Gastroesophageal sphincter (tissue), 4 donors: ENCODE measurements around the gene PDZRN4. TPM values are rescaled to one million over a fixed set of nuclear protein-coding genes. Genes with fewer than 3 reads are reported as not detected.

Source experiments
- ATAC-seq: fragments of 150-250 bp; one replicate; pipeline ENCODE4 v1.9.1; 2016; ENCODE audit warnings: mild to moderate bottlenecking, moderate library complexity
- H3K27ac ChIP-seq, 4 donors: fragments of 200-600 bp; sonication (generic) in 3 of 4; 1 replicate in 3 of 4; 2 replicates in 1 of 4; pipeline ENCODE4 v1.5.1; 2016 to 2019
- H3K27me3 ChIP-seq: fragments of 200-600 bp; sonication (generic); one replicate; pipeline ENCODE4 v1.5.1; 2019
- H3K36me3 ChIP-seq, 2 donors: fragments of 200-600 bp; sonication (generic); one replicate each; pipeline ENCODE4 v1.5.1; 2019; ENCODE audit warnings: control low read depth in 1 of 2
- H3K4me1 ChIP-seq, 3 donors: fragments of 200-600 bp; sonication (generic); 1 replicate in 2 of 3; 2 replicates in 1 of 3; pipeline ENCODE4 v1.5.1; 2016 to 2019; ENCODE audit warnings: control low read depth in 2 of 3
- H3K4me3 ChIP-seq, 2 donors: fragments of 200-600 bp; sonication (generic); one replicate each; pipeline ENCODE4 v1.5.1; 2019; ENCODE audit warnings: mild to moderate bottlenecking in 1 of 2, moderate library complexity in 1 of 2
- H3K9me3 ChIP-seq, 3 donors: fragments of 200-600 bp; sonication (generic); one replicate each; pipeline ENCODE4 v1.5.1; 2017 to 2019; ENCODE audit warnings: control low read depth in 2 of 3
- CTCF ChIP-seq, 4 experiments: fragments of 200-600 bp in 2 of 4; fragments of 450-650 bp in 2 of 4; sonication (generic) in 1 of 4; IDR thresholded peaks; one replicate each; pipeline ENCODE4 v1.5.1; 2017 to 2019; ENCODE audit warnings: antibody characterized with exemption in 4 of 4, mild to moderate bottlenecking in 2 of 4, moderate library complexity in 2 of 4
- EP300 ChIP-seq: sonication (generic); formaldehyde crosslinking; IDR thresholded peaks from one replicate; pipeline ENCODE4 v1.6.1; 2017; ENCODE audit warnings: antibody characterized with exemption, mild to moderate bottlenecking
- POLR2A ChIP-seq, 2 donors: fragments of 450-650 bp; IDR thresholded peaks; one replicate each; pipeline ENCODE4 v1.6.1; 2017; ENCODE audit warnings: antibody characterized with exemption in 2 of 2, mild to moderate bottlenecking in 2 of 2, moderate library complexity in 1 of 2
- POLR2AphosphoS5 ChIP-seq: sonication (generic); formaldehyde crosslinking; IDR thresholded peaks from one replicate; pipeline ENCODE4 v1.6.1; 2017; ENCODE audit warnings: antibody characterized with exemption
- WGBS, 2 donors: methylation state at CpG; one replicate each; pipeline ENCODE4 v1.1.5; 2018; ENCODE audit warnings: low coverage in 1 of 2; 5-methylcytosine and 5-hydroxymethylcytosine counted together
- total RNA-seq, 4 donors: library from RNA; depleted of rRNA; stranded (reverse); fragments of >200 nt; gene quantifications; one replicate each; pipeline ENCODE4 v1.1.0, GENCODE V29; 2016

PDZRN4 gene
- total RNA-seq, 4 donors from 2014 or later, result 32.0 to 87.8 (median 50.8) TPM

GRCh38 chr12:41576925-41577324 is 388.8 kb downstream of the PDZRN4 start:
- H3K4me3 ChIP-seq, result no peak overlapping the region
- no peaks in the 10 kb centered on the region for H3K27me3 ChIP-seq
- H3K9me3 ChIP-seq, result no peaks in the 10 kb centered on the region
- H3K27ac ChIP-seq, result no peak overlapping the region
- TF ChIP-seq POLR2AphosphoS5 (no peak), POLR2A (IDR thresholded peaks at IDR 0.05) (no peak), CTCF (IDR thresholded peaks at IDR 0.05) (no peak), EP300 (no peak)
- H3K4me1 ChIP-seq, result no peaks in the 10 kb centered on the region
- H3K36me3 ChIP-seq, result peaks cover 0 to 27% of the 10 kb centered on the region in 2 donors
- ATAC-seq, result no peak
- whole genome bisulfite sequencing, 2 donors, result 92 to 100% methylated on average over 1 of the region's 1 CpG

- no peak for ATAC-seq
- H3K4me1 ChIP-seq, result no peaks in the 10 kb centered on the region
- H3K9me3 ChIP-seq, result no peaks in the 10 kb centered on the region
- TF ChIP-seq CTCF (IDR thresholded peaks at IDR 0.05) (no peak), EP300 (no peak), POLR2AphosphoS5 (no peak), POLR2A (IDR thresholded peaks at IDR 0.05) (no peak)
- H3K27me3 ChIP-seq, result no peaks in the 10 kb centered on the region
- H3K36me3 ChIP-seq, result peaks cover 0 to 16% of the 10 kb centered on the region in 2 donors
- no peak overlapping the region for H3K4me3 ChIP-seq
- H3K27ac ChIP-seq, result no peak overlapping the region
These were observed 389.9 kb downstream of the PDZRN4 start for GRCh38 chr12:41577995-41578394.

GRCh38 chr12:41585784-41586183 is 397.7 kb downstream of the PDZRN4 start:
- H3K27ac ChIP-seq, result no peak overlapping the region
- WGBS, 2 donors, result 88 to 98% methylated on average over 3 of the region's 3 CpGs
- ATAC-seq, result no peak

GRCh38 chr12:41587574-41587973 is 399.5 kb downstream of the PDZRN4 start:
- no peaks in the 10 kb centered on the region for H3K36me3 ChIP-seq
- no peak overlapping the region for H3K27ac ChIP-seq
- no peaks in the 10 kb centered on the region for H3K4me1 ChIP-seq
- no peaks in the 10 kb centered on the region for H3K27me3 ChIP-seq
- no peak overlapping the region for H3K4me3 ChIP-seq
- TF ChIP-seq POLR2AphosphoS5 (no peak), POLR2A (IDR thresholded peaks at IDR 0.05) (no peak), EP300 (no peak), CTCF (IDR thresholded peaks at IDR 0.05) (no peak)
- ATAC-seq, result no peak
- no peaks in the 10 kb centered on the region for H3K9me3 ChIP-seq
- 91 to 100% methylated on average over 1 of the region's 1 CpG for WGBS, 2 donors

More at GRCh38 chr12:41585784-41586183, 397.7 kb downstream of the PDZRN4 start:
- no peaks in the 10 kb centered on the region for H3K4me1 ChIP-seq
- H3K9me3 ChIP-seq, result no peaks in the 10 kb centered on the region
- no peak overlapping the region for H3K4me3 ChIP-seq
- TF ChIP-seq POLR2A (IDR thresholded peaks at IDR 0.05) (no peak), EP300 (no peak), POLR2AphosphoS5 (no peak), CTCF (IDR thresholded peaks at IDR 0.05) (no peak)
- H3K27me3 ChIP-seq, result no peaks in the 10 kb centered on the region
- no peaks in the 10 kb centered on the region for H3K36me3 ChIP-seq

- Histone ChIP-seq H3K27ac (no peak overlapping the region), H3K27me3 (no peaks in the 10 kb centered on the region), H3K4me3 (no peak overlapping the region), H3K4me1 (no peaks in the 10 kb centered on the region), H3K9me3 (no peaks in the 10 kb centered on the region), H3K36me3 (no peaks in the 10 kb centered on the region)
- ATAC-seq, result no peak
- TF ChIP-seq POLR2A (IDR thresholded peaks at IDR 0.05) (no peak), CTCF (IDR thresholded peaks at IDR 0.05) (no peak), POLR2AphosphoS5 (no peak)
- WGBS, 2 donors, result 78 to 86% methylated on average over 1 to 4 of the region's 4 CpGs
These were observed 401.8 kb downstream of the PDZRN4 start for GRCh38 chr12:41589878-41590277.
